Measurements from ENCODE around the gene HMGCL.
"Not testable (repeated sequence)": the region's sequence is repeated elsewhere in the genome, so short reads cannot be mapped to it uniquely, and the experiment has no call there.

DNA sequence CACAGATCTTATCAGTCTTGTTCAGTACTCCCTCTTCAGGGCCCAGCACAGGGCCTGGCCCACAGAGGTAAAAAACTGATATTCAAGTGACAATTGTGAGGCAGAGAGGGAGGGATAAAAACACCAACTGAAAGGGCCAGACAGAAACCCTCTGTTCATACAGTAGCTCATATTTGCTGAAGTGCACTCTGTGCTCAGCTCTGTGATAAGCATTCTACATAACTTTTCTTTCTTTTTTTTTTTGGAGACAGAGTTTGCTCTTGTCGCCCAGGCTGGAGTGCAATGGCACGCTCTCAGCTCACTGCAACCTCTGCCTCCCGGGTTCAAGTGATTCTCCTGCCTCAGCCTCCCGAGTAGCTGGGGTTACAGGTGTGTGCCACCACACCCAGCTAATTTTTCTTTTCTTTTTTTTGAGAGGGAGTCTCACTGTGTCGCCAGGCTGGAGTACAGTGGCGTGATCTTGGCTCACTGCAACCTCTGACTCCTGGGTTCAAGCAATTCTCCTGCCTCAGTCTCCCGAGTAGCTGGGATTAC is 22.4 kb downstream of the HMGCL start:
- not testable (repeated sequence) for TF ChIP-seq REST (IDR thresholded peaks at IDR 0.05; ENCODE audit: insufficient read depth in 1 of 2, low read depth in 2 of 2, low read length in 1 of 2); POLR2AphosphoS5 (IDR thresholded peaks at IDR 0.05; ENCODE audit: low read depth, low read length)
- TF ChIP-seq, protein P1, sequence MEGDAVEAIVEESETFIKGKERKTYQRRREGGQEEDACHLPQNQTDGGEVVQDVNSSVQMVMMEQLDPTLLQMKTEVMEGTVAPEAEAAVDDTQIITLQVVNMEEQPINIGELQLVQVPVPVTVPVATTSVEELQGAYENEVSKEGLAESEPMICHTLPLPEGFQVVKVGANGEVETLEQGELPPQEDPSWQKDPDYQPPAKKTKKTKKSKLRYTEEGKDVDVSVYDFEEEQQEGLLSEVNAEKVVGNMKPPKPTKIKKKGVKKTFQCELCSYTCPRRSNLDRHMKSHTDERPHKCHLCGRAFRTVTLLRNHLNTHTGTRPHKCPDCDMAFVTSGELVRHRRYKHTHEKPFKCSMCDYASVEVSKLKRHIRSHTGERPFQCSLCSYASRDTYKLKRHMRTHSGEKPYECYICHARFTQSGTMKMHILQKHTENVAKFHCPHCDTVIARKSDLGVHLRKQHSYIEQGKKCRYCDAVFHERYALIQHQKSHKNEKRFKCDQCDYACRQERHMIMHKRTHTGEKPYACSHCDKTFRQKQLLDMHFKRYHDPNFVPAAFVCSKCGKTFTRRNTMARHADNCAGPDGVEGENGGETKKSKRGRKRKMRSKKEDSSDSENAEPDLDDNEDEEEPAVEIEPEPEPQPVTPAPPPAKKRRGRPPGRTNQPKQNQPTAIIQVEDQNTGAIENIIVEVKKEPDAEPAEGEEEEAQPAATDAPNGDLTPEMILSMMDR (IDR thresholded peaks at IDR 0.05): not testable (repeated sequence)
